Transverse colon (tissue), 4 donors: ENCODE results near the gene EDARADD.

Experiments
- CTCF ChIP-seq, 5 experiments: fragments of 200-600 bp in 3 of 5; fragments of 450-650 bp in 2 of 5; sonication (generic) in 3 of 5; IDR thresholded peaks; 1 replicate in 2 of 5; 2 replicates in 3 of 5; pipeline ENCODE4 v1.5.1; 2016 to 2017; ENCODE audit warnings: antibody characterized with exemption in 5 of 5, inconsistent platforms in 3 of 5, mild to moderate bottlenecking in 2 of 5, moderate library complexity in 1 of 5
- POLR2A ChIP-seq: fragments of 450-650 bp; IDR thresholded peaks from one replicate; pipeline ENCODE4 v1.6.1; 2016; ENCODE audit warnings: antibody characterized with exemption, mild to moderate bottlenecking, moderate library complexity
- POLR2AphosphoS5 ChIP-seq, 3 donors: sonication (generic); formaldehyde crosslinking; IDR thresholded peaks; one replicate each; pipeline ENCODE4 v1.6.1; 2016; ENCODE audit warnings: antibody characterized with exemption in 3 of 3

DNA sequence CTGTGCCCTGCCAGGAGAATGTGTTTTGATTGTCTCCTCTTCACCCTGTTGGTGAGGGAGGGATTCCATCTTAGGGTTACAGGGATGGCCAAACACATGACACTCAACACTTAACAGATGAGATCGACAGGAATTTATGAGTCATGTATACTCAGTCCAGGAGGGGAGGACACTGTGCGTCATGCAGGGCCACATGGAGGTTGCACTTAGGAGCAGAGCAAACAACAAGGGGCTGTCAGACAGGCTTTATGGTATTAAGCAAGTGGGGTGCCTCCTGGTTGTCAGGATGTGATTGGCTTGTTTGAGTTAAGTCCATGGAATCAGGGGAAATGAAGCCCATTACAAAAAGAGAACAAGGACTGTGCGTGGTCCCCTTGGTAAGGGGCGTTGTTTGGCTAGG, 26.9 kb downstream of the EDARADD start:
- TF ChIP-seq POLR2AphosphoS5 (IDR thresholded peaks at IDR 0.05) (no peak), CTCF (IDR thresholded peaks at IDR 0.05) (no peak), POLR2A (no peak)
